HCT116 (cell line): Measurements from ENCODE around the gene NTS. TPM values are rescaled to one million over a fixed set of nuclear protein-coding genes. Genes with fewer than 3 reads are reported as not detected.

Experiments
- ATAC-seq: fragments of 200-7000 bp; cut with Tn5 transposase; 2 replicates; pipeline ENCODE4 v1.9.1; 2020; ENCODE audit warnings: mild to moderate bottlenecking, moderate library complexity
- BruUV-seq: library from RNA; stranded (reverse); fragments of 400-500 nt; replicated peaks from 2 replicates; lab custom pipeline; 2021; lab: Mats Ljungman, UMichigan
- CTCF ChIA-PET: fragments of 300-600 bp; sonication (Branson Sonifier 250); formaldehyde crosslinking; loops from one replicate; lab custom pipeline; 2021; ENCODE audit warnings: antibody characterized with exemption; lab: Charles Lee
- POLR2A ChIA-PET: fragments of 300-600, 350-600 bp; sonication (Branson Sonifier 250); formaldehyde crosslinking; loops from one replicate; lab custom pipeline; 2021; ENCODE audit warnings: antibody characterized with exemption; lab: Charles Lee
- RAD21 ChIA-PET, 2 experiments: fragments of 300-600 bp; sonication (Branson Sonifier 250); formaldehyde crosslinking; loops; one replicate each; lab custom pipeline; 2023; ENCODE audit warnings: low total read pairs in 2 of 2; ENCODE audit not compliant: uncharacterized antibody in 2 of 2, unreplicated experiment in 2 of 2, low non-redundant PET in 1 of 2; lab: Charles Lee
- DNase-seq: peaks from one replicate; pipeline ENCODE4 v3.0.0-alpha.2; 2010; ENCODE audit warnings: low read depth, low spot score
- H2AFZ ChIP-seq: fragments of 200-600 bp; shearing (Covaris generic), sonication (generic); 2 replicates; pipeline ENCODE4 v1.6.1; 2017; ENCODE audit warnings: low read depth, mixed run types, mixed read lengths, antibody characterized with exemption, low read length; ENCODE audit not compliant: poor library complexity, severe bottlenecking
- H3K27ac ChIP-seq: 2 replicates; pipeline ENCODE4 v1.5.1; 2012; ENCODE audit warnings: low read depth, low read length
- H3K27me3 ChIP-seq: fragments of 200-600 bp; sonication (generic); 2 replicates; pipeline ENCODE4 v1.6.1; 2016; ENCODE audit warnings: mixed run types, low read length, mixed read lengths; ENCODE audit not compliant: insufficient read depth
- H3K36me3 ChIP-seq, 2 experiments: fragments of 200-500 bp in 1 of 2; fragments of 200-600 bp in 1 of 2; sonication (Bioruptor generic) in 1 of 2; sonication (generic) in 1 of 2; 2 replicates each; pipeline versions ENCODE4 v1.5.1 to v1.6.1; 2014 to 2016; ENCODE audit warnings: low read length in 2 of 2, inconsistent platforms in 1 of 2, mixed read lengths in 1 of 2, mixed run types in 1 of 2; ENCODE audit not compliant: insufficient read depth in 2 of 2, control insufficient read depth in 1 of 2
- H3K4me1 ChIP-seq, 2 experiments: fragments of 200-600 bp in 1 of 2; sonication (generic) in 1 of 2; 2 replicates each; pipeline versions ENCODE4 v1.5.1 to v1.6.1; 2012 to 2017; ENCODE audit warnings: low read length in 2 of 2, inconsistent platforms in 1 of 2, mild to moderate bottlenecking in 1 of 2, mixed read lengths in 1 of 2, mixed run types in 1 of 2, moderate library complexity in 1 of 2; ENCODE audit not compliant: insufficient read depth in 2 of 2, control insufficient read depth in 1 of 2
- H3K4me2 ChIP-seq: fragments of 200-600 bp; sonication (generic); 2 replicates; pipeline ENCODE4 v1.6.1; 2017; ENCODE audit warnings: mixed run types, low read length, mixed read lengths
- H3K4me3 ChIP-seq, 2 experiments: fragments of 200-600 bp in 1 of 2; sonication (generic) in 1 of 2; replicated peaks in 1 of 2; 2 replicates each; pipeline ENCODE4 v1.5.1; 2011 to 2016; ENCODE audit warnings: low read length in 2 of 2, control low read depth in 1 of 2, low read depth in 1 of 2, mild to moderate bottlenecking in 1 of 2, mixed read lengths in 1 of 2, mixed run types in 1 of 2
- H3K79me2 ChIP-seq: fragments of 200-600 bp; sonication (generic); 2 replicates; pipeline ENCODE4 v1.6.1; 2017; ENCODE audit warnings: mild to moderate bottlenecking, mixed run types, low read length, moderate library complexity, mixed read lengths; ENCODE audit not compliant: insufficient read depth
- H3K9ac ChIP-seq: fragments of 200-600 bp; sonication (generic); 2 replicates; pipeline ENCODE4 v1.6.1; 2016; ENCODE audit warnings: low read length, mixed read lengths
- H3K9me2 ChIP-seq: fragments of 200-600 bp; sonication (generic), shearing (Covaris generic); 2 replicates; pipeline ENCODE4 v1.6.1; 2017; ENCODE audit warnings: mixed run types, mild to moderate bottlenecking, moderate library complexity; ENCODE audit not compliant: insufficient read depth
- H3K9me3 ChIP-seq, 2 experiments: fragments of 200-500 bp in 1 of 2; fragments of 200-600 bp in 1 of 2; sonication (Bioruptor generic) in 1 of 2; sonication (generic) in 1 of 2; 2 replicates each; pipeline ENCODE4 v1.6.1; 2014 to 2017; ENCODE audit warnings: low read length in 2 of 2, mixed read lengths in 2 of 2, inconsistent platforms in 1 of 2, low read depth in 1 of 2, mild to moderate bottlenecking in 1 of 2, mixed run types in 1 of 2, moderate library complexity in 1 of 2; ENCODE audit not compliant: control insufficient read depth in 1 of 2, insufficient read depth in 1 of 2
- H4K20me1 ChIP-seq: fragments of 200-600 bp; sonication (generic), shearing (Covaris generic); 2 replicates; pipeline ENCODE4 v1.6.1; 2017; ENCODE audit warnings: mixed run types, mild to moderate bottlenecking, moderate library complexity; ENCODE audit not compliant: insufficient read depth
- CBX3 ChIP-seq: IDR thresholded peaks from 2 replicates; pipeline ENCODE4 v1.6.1; 2012; ENCODE audit warnings: low read depth
- EGR1 ChIP-seq: IDR thresholded peaks from 2 replicates; pipeline ENCODE4 v1.6.1; 2012; ENCODE audit warnings: low read depth
- ELF1 ChIP-seq: IDR thresholded peaks from 2 replicates; pipeline ENCODE4 v1.6.1; 2012; ENCODE audit warnings: low read depth, borderline replicate concordance
- EZH2 ChIP-seq: fragments of 200-600 bp; sonication (generic); IDR thresholded peaks from 2 replicates; pipeline ENCODE4 v1.6.1; 2017; ENCODE audit warnings: antibody characterized with exemption, mixed run types
- EZH2phosphoT487 ChIP-seq: fragments of 200-600 bp; IDR thresholded peaks from 2 replicates; pipeline ENCODE4 v1.6.1; 2018; ENCODE audit warnings: antibody characterized with exemption, borderline replicate concordance
- FOSL1 ChIP-seq: IDR thresholded peaks from 2 replicates; pipeline ENCODE4 v1.6.1; 2012; ENCODE audit warnings: low read depth
- JUND ChIP-seq: IDR thresholded peaks from 2 replicates; pipeline ENCODE4 v1.6.1; 2012
- POLR2AphosphoS5 ChIP-seq: IDR thresholded peaks from 2 replicates; pipeline ENCODE4 v1.6.1; 2011; ENCODE audit warnings: mild to moderate bottlenecking, low read depth, low read length, moderate library complexity
- RAD21 ChIP-seq: IDR thresholded peaks from 2 replicates; pipeline ENCODE4 v1.6.1; 2012; ENCODE audit warnings: low read depth, mild to moderate bottlenecking
- SIN3A ChIP-seq: IDR thresholded peaks from 2 replicates; pipeline ENCODE4 v1.6.1; 2012; ENCODE audit warnings: low read depth
- SP1 ChIP-seq: IDR thresholded peaks from 2 replicates; pipeline ENCODE4 v1.6.1; 2012; ENCODE audit warnings: low read depth
- SRF ChIP-seq: IDR thresholded peaks from 2 replicates; pipeline ENCODE4 v1.6.1; 2012; ENCODE audit warnings: low read depth
- TCF7L2 ChIP-seq: IDR thresholded peaks from 2 replicates; pipeline ENCODE4 v1.7.0; 2011; ENCODE audit warnings: borderline replicate concordance, inconsistent platforms; ENCODE audit not compliant: insufficient read depth, insufficient read length; ENCODE audit errors: extremely low read depth
- YY1 ChIP-seq: IDR thresholded peaks from 2 replicates; pipeline ENCODE4 v1.6.1; 2011; ENCODE audit warnings: low read length, low read depth, moderate library complexity, mild to moderate bottlenecking; ENCODE audit not compliant: insufficient replicate concordance; ENCODE audit errors: extremely low read depth
- ZFX ChIP-seq: fragments of 450-650 bp; IDR thresholded peaks from 2 replicates; pipeline ENCODE4 v1.6.1; 2017
- ZNF274 ChIP-seq: fragments of 200-500 bp; sonication (Bioruptor generic); IDR thresholded peaks from 2 replicates; pipeline ENCODE4 v1.6.1; 2014; ENCODE audit warnings: mild to moderate bottlenecking, low read depth, low read length, inconsistent platforms
- intact Hi-C: fragments of 100-400 bp; cut with micrococcal nuclease; formaldehyde crosslinking; loops from 2 replicates; pipeline ENCODE4 v1.10.0; 2022
- total RNA-seq: library from RNA; stranded (reverse); gene quantifications from one replicate; pipeline ENCODE4 v1.2.1, GENCODE V29; 2021; ENCODE audit not compliant: unreplicated experiment
- TF ChIP-seq, protein P1 (sequence below): IDR thresholded peaks from 2 replicates; pipeline ENCODE4 v1.6.1; 2012
- TF ChIP-seq, protein P2 (sequence below), 3 experiments: fragments of 200-600 bp in 1 of 3; sonication (generic) in 1 of 3; IDR thresholded peaks in 2 of 3; conservative IDR thresholded peaks in 1 of 3; 2 replicates each; pipeline ENCODE4 v1.5.1; 2012 to 2017; ENCODE audit warnings: low read depth in 2 of 3, low read length in 2 of 3, antibody characterized with exemption in 1 of 3, borderline replicate concordance in 1 of 3, control low read depth in 1 of 3, mild to moderate bottlenecking in 1 of 3, mixed read lengths in 1 of 3, mixed run types in 1 of 3, moderate library complexity in 1 of 3; ENCODE audit not compliant: insufficient read depth in 1 of 3
- TF ChIP-seq, protein P3 (sequence below): IDR thresholded peaks from 2 replicates; pipeline ENCODE4 v1.6.1; 2011; ENCODE audit warnings: mild to moderate bottlenecking, low read length, moderate library complexity; ENCODE audit not compliant: insufficient replicate concordance; ENCODE audit errors: extremely low read depth

The NTS gene
- total RNA-seq, 1 experiment from 2014 or later, result not detected

DNA sequence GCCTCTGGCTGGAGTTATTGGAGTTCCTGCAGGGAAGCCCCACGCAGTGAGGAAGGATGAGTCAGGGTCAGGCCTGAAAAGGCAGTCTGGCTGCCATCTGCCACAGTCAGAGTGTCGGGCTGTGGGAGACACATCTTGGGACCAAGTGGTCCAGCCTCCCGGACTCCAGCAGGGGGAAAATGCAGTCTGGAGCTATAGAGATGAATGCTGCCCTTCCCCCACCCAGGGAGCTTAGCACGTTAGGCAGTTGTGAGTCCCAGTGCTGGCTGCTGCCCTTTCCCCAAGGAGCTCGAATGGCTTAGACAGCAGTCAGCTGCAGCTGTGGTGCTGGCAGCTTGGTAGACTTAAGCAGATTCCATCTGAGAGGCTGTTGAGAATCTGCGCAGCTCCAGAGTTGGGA is 8.2 kb upstream of the NTS start:
- H3K27me3 ChIP-seq, result no peaks in the 10 kb centered on the region
- no peak overlapping the region for H2AFZ ChIP-seq
- ChIA-PET RAD21 (no interaction called here), POLR2A (no interaction called here), CTCF (interaction anchor here (1.4 to 4.2 kb wide), 3 partner anchors 283 to 392 kb away, joined by 5 to 70 read pairs (median 5); no protein-coding TSS in a partner anchor)
- ATAC-seq (no peak), DNase-seq (no peak)
- H3K4me1 ChIP-seq, result no peaks in the 10 kb centered on the region
- no peak overlapping the region for H3K9ac ChIP-seq
- H3K9me2 ChIP-seq, result no peaks in the 10 kb centered on the region
- no peaks in the 10 kb centered on the region for H3K79me2 ChIP-seq
- TF ChIP-seq ZNF274 (no peak), ELF1 (no peak), EZH2 (no peak), TCF7L2 (no peak), EGR1 (no peak), SIN3A (no peak), JUND (no peak), RAD21 (no peak), SRF (no peak), POLR2AphosphoS5 (no peak), YY1 (no peak), SP1 (no peak), FOSL1 (no peak), EZH2phosphoT487 (no peak), CBX3 (no peak), ZFX (no peak)
- TF ChIP-seq, protein P1, sequence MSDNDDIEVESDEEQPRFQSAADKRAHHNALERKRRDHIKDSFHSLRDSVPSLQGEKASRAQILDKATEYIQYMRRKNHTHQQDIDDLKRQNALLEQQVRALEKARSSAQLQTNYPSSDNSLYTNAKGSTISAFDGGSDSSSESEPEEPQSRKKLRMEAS, result no peak
- TF ChIP-seq, protein P2, sequence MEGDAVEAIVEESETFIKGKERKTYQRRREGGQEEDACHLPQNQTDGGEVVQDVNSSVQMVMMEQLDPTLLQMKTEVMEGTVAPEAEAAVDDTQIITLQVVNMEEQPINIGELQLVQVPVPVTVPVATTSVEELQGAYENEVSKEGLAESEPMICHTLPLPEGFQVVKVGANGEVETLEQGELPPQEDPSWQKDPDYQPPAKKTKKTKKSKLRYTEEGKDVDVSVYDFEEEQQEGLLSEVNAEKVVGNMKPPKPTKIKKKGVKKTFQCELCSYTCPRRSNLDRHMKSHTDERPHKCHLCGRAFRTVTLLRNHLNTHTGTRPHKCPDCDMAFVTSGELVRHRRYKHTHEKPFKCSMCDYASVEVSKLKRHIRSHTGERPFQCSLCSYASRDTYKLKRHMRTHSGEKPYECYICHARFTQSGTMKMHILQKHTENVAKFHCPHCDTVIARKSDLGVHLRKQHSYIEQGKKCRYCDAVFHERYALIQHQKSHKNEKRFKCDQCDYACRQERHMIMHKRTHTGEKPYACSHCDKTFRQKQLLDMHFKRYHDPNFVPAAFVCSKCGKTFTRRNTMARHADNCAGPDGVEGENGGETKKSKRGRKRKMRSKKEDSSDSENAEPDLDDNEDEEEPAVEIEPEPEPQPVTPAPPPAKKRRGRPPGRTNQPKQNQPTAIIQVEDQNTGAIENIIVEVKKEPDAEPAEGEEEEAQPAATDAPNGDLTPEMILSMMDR (IDR thresholded peaks at IDR 0.05 in 2 of 3, conservative IDR thresholded peaks at IDR 0.05 in 1 of 3; ENCODE audit: borderline replicate concordance in 1 of 3, insufficient read depth in 1 of 3, low read depth in 2 of 3, low read length in 2 of 3), result no peak
- TF ChIP-seq, protein P3, sequence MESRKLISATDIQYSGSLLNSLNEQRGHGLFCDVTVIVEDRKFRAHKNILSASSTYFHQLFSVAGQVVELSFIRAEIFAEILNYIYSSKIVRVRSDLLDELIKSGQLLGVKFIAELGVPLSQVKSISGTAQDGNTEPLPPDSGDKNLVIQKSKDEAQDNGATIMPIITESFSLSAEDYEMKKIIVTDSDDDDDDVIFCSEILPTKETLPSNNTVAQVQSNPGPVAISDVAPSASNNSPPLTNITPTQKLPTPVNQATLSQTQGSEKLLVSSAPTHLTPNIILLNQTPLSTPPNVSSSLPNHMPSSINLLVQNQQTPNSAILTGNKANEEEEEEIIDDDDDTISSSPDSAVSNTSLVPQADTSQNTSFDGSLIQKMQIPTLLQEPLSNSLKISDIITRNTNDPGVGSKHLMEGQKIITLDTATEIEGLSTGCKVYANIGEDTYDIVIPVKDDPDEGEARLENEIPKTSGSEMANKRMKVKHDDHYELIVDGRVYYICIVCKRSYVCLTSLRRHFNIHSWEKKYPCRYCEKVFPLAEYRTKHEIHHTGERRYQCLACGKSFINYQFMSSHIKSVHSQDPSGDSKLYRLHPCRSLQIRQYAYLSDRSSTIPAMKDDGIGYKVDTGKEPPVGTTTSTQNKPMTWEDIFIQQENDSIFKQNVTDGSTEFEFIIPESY, result no peak
- H3K4me3 ChIP-seq, result no peak overlapping the region
- H3K36me3 ChIP-seq, result no peaks in the 10 kb centered on the region
- no peak overlapping the region for H3K4me2 ChIP-seq
- intact Hi-C loops, result no loop called here
- H3K9me3 ChIP-seq, result no peaks in the 10 kb centered on the region
- no peak overlapping the region for H3K27ac ChIP-seq
- no peaks in the 10 kb centered on the region for H4K20me1 ChIP-seq
- no TSS peak for BruUV-seq
